Left lung (tissue), 10 donors: ENCODE results near the gene RASAL2. TPM values are rescaled to one million over a fixed set of nuclear protein-coding genes. Genes with fewer than 3 reads are reported as not detected.
"Not testable (repeated sequence)": the region's sequence is repeated elsewhere in the genome, so short reads cannot be mapped to it uniquely, and the experiment has no call there.

Experiments used
- ATAC-seq: fragments of 200-7000 bp; cut with Tn5 transposase; one replicate; pipeline ENCODE4 v1.9.1; 2020; ENCODE audit warnings: moderate library complexity
- DNase-seq, 4 donors: peaks; one replicate each; pipeline ENCODE4 v3.0.0-alpha.2; 2013 to 2020
- H3K27ac ChIP-seq, 2 donors: fragments of 200-600 bp; sonication (generic) in 1 of 2; one replicate each; pipeline versions ENCODE4 v1.5.0 to v1.8.0; 2020 to 2021
- H3K27me3 ChIP-seq, 2 donors: fragments of 200-600 bp; sonication (generic) in 1 of 2; one replicate each; pipeline versions ENCODE4 v1.5.0 to v1.8.0; 2020 to 2021
- H3K36me3 ChIP-seq, 2 donors: fragments of 200-600 bp; sonication (generic) in 1 of 2; one replicate each; pipeline versions ENCODE4 v1.5.0 to v1.8.0; 2020 to 2021
- H3K4me1 ChIP-seq, 2 donors: fragments of 200-600 bp; one replicate each; pipeline ENCODE4 v1.8.0; 2021
- H3K4me3 ChIP-seq, 2 donors: fragments of 200-600 bp; sonication (generic) in 1 of 2; one replicate each; pipeline versions ENCODE4 v1.5.0 to v1.8.0; 2020 to 2021; ENCODE audit warnings: mild to moderate bottlenecking in 1 of 2
- H3K9me3 ChIP-seq, 2 donors: fragments of 200-600 bp; sonication (generic) in 1 of 2; one replicate each; pipeline versions ENCODE4 v1.5.0 to v1.8.0; 2020 to 2021
- CTCF ChIP-seq, 2 donors: fragments of 200-600 bp; sonication (generic) in 1 of 2; IDR thresholded peaks; one replicate each; pipeline versions ENCODE4 v1.5.0 to v1.8.0; 2021; ENCODE audit warnings: antibody characterized with exemption in 2 of 2
- intact Hi-C, 2 donors: fragments of 100-400 bp; cut with DNase I; formaldehyde crosslinking; loops; one replicate each; pipeline versions ENCODE4 v1.11.2 to v1.14.2; 2022
- polyA plus RNA-seq, 6 donors: library from polyadenylated mRNA; unstranded; fragments of 120-200 nt; gene quantifications; one replicate each; pipeline ENCODE4 v1.2.1, GENCODE V29; 2013; ENCODE audit not compliant: insufficient read length in 6 of 6
- total RNA-seq, 2 donors: library from RNA; stranded (reverse); fragmentation: NEBNext Ultra II Directional; extraction: Animal tissue kit (Norgen Biotek cat#: 25700); gene quantifications; one replicate each; pipeline ENCODE4 v1.2.1, GENCODE V29; 2021
- donor health status: DM: no; HTN: yes; CAD: no.
- donor health status: DM: no; HTN: no; CAD: no.

Gene RASAL2
- total and polyA plus RNA-seq, 8 donors: 26.4 to 35.6 (median 29.5) TPM

DNA sequence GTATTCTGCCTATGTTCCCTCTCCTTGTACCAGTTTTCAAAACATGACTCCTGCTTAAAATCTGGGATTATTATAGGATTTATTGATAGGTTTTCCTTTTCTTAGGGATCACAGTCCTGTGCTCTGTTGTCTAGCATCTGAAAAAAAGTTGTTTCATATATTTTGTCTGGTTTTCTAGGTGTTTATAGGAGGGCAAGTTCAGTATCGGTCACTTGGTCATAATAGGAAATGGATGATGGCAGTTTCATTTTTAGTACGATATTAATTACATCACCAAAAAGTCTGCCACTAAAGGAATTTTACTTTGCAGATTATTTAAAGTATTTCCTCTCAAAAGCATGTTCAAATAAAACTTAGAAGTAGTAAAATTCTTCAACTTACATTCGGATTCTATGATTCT, 94.4 kb downstream of the RASAL2 start:
- intact Hi-C loops: no loop called here
- no peak for ATAC-seq
- DNase-seq: no peak
- no peaks in the 10 kb centered on the region for H3K27me3 ChIP-seq
- H3K4me1 ChIP-seq: peaks cover 4 to 13% of the 10 kb centered on the region in 2 donors
- no peaks in the 10 kb centered on the region for H3K9me3 ChIP-seq
- H3K4me3 ChIP-seq: no peak overlapping the region
- no peak for TF ChIP-seq CTCF (IDR thresholded peaks at IDR 0.05)
- no peaks in the 10 kb centered on the region for H3K36me3 ChIP-seq
- peak overlapping the region in 1 of 2 donors; percentile 34 for H3K27ac ChIP-seq

DNA sequence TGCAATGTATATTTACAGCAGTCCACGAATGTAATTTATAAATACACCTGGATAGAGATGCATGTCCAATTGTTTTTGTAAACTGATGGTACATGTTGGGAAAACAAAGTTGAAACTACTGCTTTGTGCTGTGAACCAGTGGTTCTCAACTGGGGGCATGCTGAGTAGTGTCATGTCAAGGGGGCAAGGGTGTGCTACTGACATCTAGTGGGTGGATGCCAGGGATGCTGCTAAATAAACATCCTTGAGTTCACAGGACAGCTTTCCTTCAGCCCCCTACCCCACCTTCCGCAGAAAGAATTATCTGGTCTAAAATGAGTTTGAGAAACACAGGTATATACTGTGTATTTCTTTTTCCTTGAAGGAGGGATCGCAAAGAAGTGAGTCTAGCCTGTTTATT, 95.9 kb downstream of the RASAL2 start:
- peak; percentile 53 for ATAC-seq
- DNase-seq: peak in 1 of 4 donors; percentile 7
- Histone ChIP-seq H3K4me3 (no peak overlapping the region), H3K36me3 (no peaks in the 10 kb centered on the region), H3K9me3 (no peaks in the 10 kb centered on the region), H3K27ac (no peak overlapping the region), H3K4me1 (peaks cover 4 to 13% of the 10 kb centered on the region in 2 donors), H3K27me3 (no peaks in the 10 kb centered on the region)
- intact Hi-C loops: no loop called here
- no peak for TF ChIP-seq CTCF (IDR thresholded peaks at IDR 0.05)

GRCh38 chr1:178190881-178191280, 97.0 kb downstream of the RASAL2 start:
- intact Hi-C loops: no loop called here
- no peak for DNase-seq

GRCh38 chr1:178192686-178193085, 98.8 kb downstream of the RASAL2 start:
- intact Hi-C loops: no loop called here
- DNase-seq: peak in 1 of 4 donors; percentile 10
- TF ChIP-seq CTCF (IDR thresholded peaks at IDR 0.05): no peak

More at GRCh38 chr1:178190881-178191280, 97.0 kb downstream of the RASAL2 start:
- ATAC-seq: no peak
- no peaks in the 10 kb centered on the region for H3K36me3 ChIP-seq
- no peak overlapping the region for H3K27ac ChIP-seq
- no peaks in the 10 kb centered on the region for H3K9me3 ChIP-seq
- no peaks in the 10 kb centered on the region for H3K27me3 ChIP-seq
- H3K4me3 ChIP-seq: no peak overlapping the region
- H3K4me1 ChIP-seq: peaks cover 4 to 13% of the 10 kb centered on the region in 2 donors
- TF ChIP-seq CTCF (IDR thresholded peaks at IDR 0.05): no peak

DNA sequence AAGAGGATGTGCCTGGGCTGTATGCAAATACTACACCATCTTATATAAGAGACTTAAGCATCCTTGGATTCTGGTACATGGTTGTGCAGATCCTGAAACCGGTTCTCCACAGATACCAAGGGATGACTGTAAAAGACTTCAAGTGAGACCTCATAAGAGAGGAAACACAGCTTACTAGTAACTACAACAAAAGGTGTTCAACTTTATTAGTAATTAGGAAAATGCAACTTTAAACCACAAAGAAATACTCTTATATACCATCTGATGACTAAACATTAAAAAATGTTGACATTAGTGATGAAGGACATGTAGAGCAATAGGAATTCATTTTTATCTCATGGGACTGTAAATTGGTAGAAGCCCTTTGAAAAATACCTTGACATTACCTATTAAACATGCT, 102.7 kb downstream of the RASAL2 start:
- peaks cover 0 to 7% of the 10 kb centered on the region in 2 donors for H3K9me3 ChIP-seq
- ATAC-seq (no peak), DNase-seq (no peak)
- peaks cover 0 to 10% of the 10 kb centered on the region in 2 donors for H3K4me1 ChIP-seq
- TF ChIP-seq CTCF (IDR thresholded peaks at IDR 0.05): no peak
- H3K36me3 ChIP-seq: no peaks in the 10 kb centered on the region
- H3K27ac ChIP-seq: no peak overlapping the region
- intact Hi-C loops: no loop called here
- no peak overlapping the region for H3K4me3 ChIP-seq
- H3K27me3 ChIP-seq: no peaks in the 10 kb centered on the region

More at GRCh38 chr1:178192686-178193085, 98.8 kb downstream of the RASAL2 start:
- H3K4me1 ChIP-seq: peaks cover 4 to 13% of the 10 kb centered on the region in 2 donors
- H3K36me3 ChIP-seq: no peaks in the 10 kb centered on the region
- ATAC-seq: peak; percentile 86
- no peak overlapping the region for H3K4me3 ChIP-seq
- H3K9me3 ChIP-seq: no peaks in the 10 kb centered on the region
- peak overlapping the region in 1 of 2 donors; percentile 49 for H3K27ac ChIP-seq
- H3K27me3 ChIP-seq: no peaks in the 10 kb centered on the region

DNA sequence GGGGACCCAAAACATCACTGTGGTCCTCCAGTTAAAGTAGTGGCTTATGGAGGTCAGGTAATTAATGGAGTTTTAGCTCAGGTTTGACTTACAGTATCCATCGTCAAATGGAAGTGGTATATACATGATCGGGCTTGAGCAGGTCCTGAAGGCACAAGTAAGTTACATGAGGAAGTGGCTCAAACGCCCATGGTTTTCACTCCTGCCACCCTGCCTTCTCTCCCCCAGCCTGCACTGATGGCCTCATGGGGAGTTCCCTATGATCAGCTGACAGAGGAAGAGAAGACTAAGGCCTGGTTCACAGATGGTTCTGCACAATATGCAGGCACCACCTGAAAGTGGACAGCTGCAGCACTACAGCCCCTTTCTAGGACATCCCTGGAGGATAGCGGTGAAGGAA, 108.2 kb downstream of the RASAL2 start:
- DNase-seq, H3K27ac ChIP-seq, intact Hi-C loops: not testable (repeated sequence)

DNA sequence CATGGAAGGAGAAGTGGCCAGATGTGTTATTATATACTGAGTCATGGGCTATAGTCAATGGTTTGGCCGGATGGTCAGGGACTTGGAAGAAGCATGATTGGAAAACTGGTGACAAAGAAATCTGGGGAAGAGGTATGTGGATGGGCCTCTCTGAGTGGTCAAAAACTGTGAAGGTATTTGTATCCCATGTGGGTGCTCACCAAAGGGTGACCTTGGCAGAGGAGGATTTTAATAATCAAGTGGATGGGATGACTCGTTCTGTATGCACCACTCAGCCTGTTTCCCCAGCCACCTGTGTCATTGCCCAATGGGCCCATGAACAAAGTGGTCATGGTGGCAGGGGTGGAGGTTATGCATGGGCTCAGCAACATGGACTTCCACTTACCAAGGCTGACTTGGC, 108.6 kb downstream of the RASAL2 start:
- ATAC-seq, H3K27ac ChIP-seq, H3K4me3 ChIP-seq, H3K4me1 ChIP-seq, intact Hi-C loops, DNase-seq, H3K27me3 ChIP-seq, H3K36me3 ChIP-seq: not testable (repeated sequence)
- peaks cover 0 to 13% of the 10 kb centered on the region in 2 donors for H3K9me3 ChIP-seq

More for the DNA sequence above, 108.2 kb downstream of the RASAL2 start:
- not testable (repeated sequence) for H3K27me3 ChIP-seq, H3K4me1 ChIP-seq, H3K36me3 ChIP-seq, H3K9me3 ChIP-seq, ATAC-seq, H3K4me3 ChIP-seq

- H3K36me3 ChIP-seq, H3K4me1 ChIP-seq, intact Hi-C loops, H3K4me3 ChIP-seq, H3K27ac ChIP-seq, DNase-seq, ATAC-seq, H3K27me3 ChIP-seq: not testable (repeated sequence)
- H3K9me3 ChIP-seq: peaks cover 0 to 47% of the 10 kb centered on the region in 2 donors
Measured at GRCh38 chr1:178208269-178208856, 114.5 kb downstream of the RASAL2 start.
